Mesenchymal stem cell (in vitro differentiated cells and primary cell): ENCODE measurements around the gene TNNT2.

Source experiments
- DNase-seq: peaks from one replicate; pipeline ENCODE4 v3.0.0-alpha.2; 2013
- H2AFZ ChIP-seq: one replicate; pipeline ENCODE4 v1.6.1; 2013; ENCODE audit warnings: low read depth, mild to moderate bottlenecking, control low read depth, inconsistent platforms, low read length, moderate library complexity
- H2AK5ac ChIP-seq: 2 replicates; pipeline ENCODE4 v1.6.1; 2013; ENCODE audit warnings: low read length, moderate library complexity, mild to moderate bottlenecking, inconsistent platforms; ENCODE audit not compliant: severe bottlenecking
- H2BK120ac ChIP-seq: one replicate; pipeline ENCODE4 v1.6.1; 2013; ENCODE audit warnings: low read depth, mild to moderate bottlenecking, inconsistent platforms, low read length, moderate library complexity
- H2BK12ac ChIP-seq, 2 experiments: one replicate each; pipeline ENCODE4 v1.6.1; 2013; ENCODE audit warnings: inconsistent platforms in 2 of 2, low read length in 2 of 2, mild to moderate bottlenecking in 2 of 2, moderate library complexity in 2 of 2, control low read depth in 1 of 2
- H2BK15ac ChIP-seq: one replicate; pipeline ENCODE4 v1.6.1; 2013; ENCODE audit warnings: mild to moderate bottlenecking, low read depth, inconsistent platforms; ENCODE audit not compliant: poor library complexity, severe bottlenecking
- H2BK5ac ChIP-seq: 2 replicates; pipeline ENCODE4 v1.6.1; 2013; ENCODE audit warnings: low read depth, mild to moderate bottlenecking, low read length, control low read depth, inconsistent platforms; ENCODE audit not compliant: poor library complexity, severe bottlenecking
- H3K14ac ChIP-seq, 2 experiments: one replicate each; pipeline ENCODE4 v1.6.1; 2013; ENCODE audit warnings: inconsistent platforms in 2 of 2, low read length in 2 of 2, control low read depth in 1 of 2, mild to moderate bottlenecking in 1 of 2, moderate library complexity in 1 of 2
- H3K18ac ChIP-seq, 2 experiments: one replicate each; pipeline ENCODE4 v1.6.1; 2013; ENCODE audit warnings: inconsistent platforms in 2 of 2, low read length in 2 of 2, control low read depth in 1 of 2, low read depth in 1 of 2, mild to moderate bottlenecking in 1 of 2
- H3K23ac ChIP-seq, 2 experiments: one replicate each; pipeline ENCODE4 v1.6.1; 2013; ENCODE audit warnings: inconsistent platforms in 2 of 2, low read length in 2 of 2, mild to moderate bottlenecking in 2 of 2, moderate library complexity in 2 of 2, control low read depth in 1 of 2
- H3K27ac ChIP-seq: 2 replicates; pipeline ENCODE4 v1.5.1; 2013; ENCODE audit warnings: mild to moderate bottlenecking, moderate library complexity, low read length, control low read depth, inconsistent platforms; ENCODE audit not compliant: poor library complexity, severe bottlenecking
- H3K27me3 ChIP-seq, 2 experiments: 2 replicates each; pipeline versions ENCODE4 v1.6.1 to v1.7.0; 2013; ENCODE audit warnings: low read length in 2 of 2, mild to moderate bottlenecking in 2 of 2, moderate library complexity in 2 of 2, control low read depth in 1 of 2, inconsistent platforms in 1 of 2; ENCODE audit not compliant: control insufficient read depth in 1 of 2, insufficient read depth in 1 of 2
- H3K36me3 ChIP-seq, 2 experiments: 2 replicates each; pipeline versions ENCODE4 v1.6.1 to v1.7.0; 2013; ENCODE audit warnings: low read length in 2 of 2, control low read depth in 1 of 2, inconsistent platforms in 1 of 2, low read depth in 1 of 2, mild to moderate bottlenecking in 1 of 2; ENCODE audit not compliant: insufficient read depth in 2 of 2, control insufficient read depth in 1 of 2
- H3K4ac ChIP-seq, 2 experiments: one replicate each; pipeline ENCODE4 v1.6.1; 2013; ENCODE audit warnings: inconsistent platforms in 2 of 2, low read length in 2 of 2, mild to moderate bottlenecking in 2 of 2, moderate library complexity in 2 of 2, control low read depth in 1 of 2, low read depth in 1 of 2
- H3K4me1 ChIP-seq: 2 replicates; pipeline ENCODE4 v1.6.1; 2013; ENCODE audit warnings: low read depth, low read length, control low read depth; ENCODE audit not compliant: control insufficient read depth, insufficient read depth
- H3K4me2 ChIP-seq: 2 replicates; pipeline ENCODE4 v1.6.1; 2013; ENCODE audit warnings: low read length, mild to moderate bottlenecking, inconsistent platforms; ENCODE audit not compliant: poor library complexity, severe bottlenecking
- H3K4me3 ChIP-seq, 2 experiments: 2 replicates each; pipeline versions ENCODE4 v1.5.1 to v1.7.0; 2013; ENCODE audit warnings: low read length in 2 of 2, mild to moderate bottlenecking in 2 of 2, control low read depth in 1 of 2, low read depth in 1 of 2; ENCODE audit not compliant: insufficient read depth in 1 of 2
- H3K79me1 ChIP-seq: replicated peaks from 2 replicates; pipeline ENCODE4 v1.6.1; 2013; ENCODE audit warnings: mild to moderate bottlenecking, control low read depth, low read length, inconsistent platforms; ENCODE audit not compliant: poor library complexity, severe bottlenecking
- H3K9ac ChIP-seq: 2 replicates; pipeline ENCODE4 v1.7.0; 2013; ENCODE audit warnings: mild to moderate bottlenecking, low read length, moderate library complexity
- H3K9me3 ChIP-seq: 2 replicates; pipeline ENCODE4 v1.7.0; 2013; ENCODE audit warnings: mild to moderate bottlenecking, low read length; ENCODE audit not compliant: control insufficient read depth
- H4K8ac ChIP-seq: one replicate; pipeline ENCODE4 v1.6.1; 2013; ENCODE audit warnings: inconsistent platforms, mild to moderate bottlenecking, low read length, moderate library complexity
- H4K91ac ChIP-seq: one replicate; pipeline ENCODE4 v1.6.1; 2013; ENCODE audit warnings: mild to moderate bottlenecking, low read length, inconsistent platforms
- WGBS: methylation state at CpG from one replicate; pipeline ENCODE4 v1.1.7; 2013; ENCODE audit warnings: mixed read lengths; 5-methylcytosine and 5-hydroxymethylcytosine counted together

The TNNT2 gene

GRCh38 chr1:201321826-201322390, 55.6 kb downstream of the TNNT2 start:
- 81% methylated on average over 15 of the region's 15 CpGs for WGBS

GRCh38 chr1:201320168-201320788, 57.2 kb downstream of the TNNT2 start:
- Histone ChIP-seq H3K23ac (no peak overlapping the region), H3K4me2 (no peak overlapping the region), H3K14ac (no peak overlapping the region), H4K8ac (no peak overlapping the region), H2AFZ (no peak overlapping the region), H3K9me3 (peaks cover 3% of the 10 kb centered on the region), H3K4me1 (no peaks in the 10 kb centered on the region), H3K18ac (no peak overlapping the region), H3K36me3 (no peaks in the 10 kb centered on the region), H3K79me1 (no peaks in the 10 kb centered on the region), H3K4ac (no peak overlapping the region), H2AK5ac (no peak overlapping the region), H2BK5ac (no peak overlapping the region), H2BK15ac (no peak overlapping the region), H2BK120ac (no peak overlapping the region), H3K9ac (no peak overlapping the region), H2BK12ac (no peak overlapping the region), H3K27me3 (peaks cover 51 to 86% of the 10 kb centered on the region in 2 experiments), H3K4me3 (no peak overlapping the region), H3K27ac (no peak overlapping the region), H4K91ac (no peak overlapping the region)
- DNase-seq, result no peak
- 86% methylated on average over 11 of the region's 12 CpGs for WGBS

More at GRCh38 chr1:201321826-201322390, 55.6 kb downstream of the TNNT2 start:
- H3K4ac ChIP-seq, result no peak overlapping the region
- no peak overlapping the region for H3K27ac ChIP-seq
- no peak overlapping the region for H2BK12ac ChIP-seq
- no peak overlapping the region for H3K14ac ChIP-seq
- no peak overlapping the region for H2AK5ac ChIP-seq
- no peak for DNase-seq
- H3K18ac ChIP-seq, result no peak overlapping the region
- H3K27me3 ChIP-seq, result peaks cover 52 to 81% of the 10 kb centered on the region in 2 experiments
- no peak overlapping the region for H4K91ac ChIP-seq
- H3K4me3 ChIP-seq, result no peak overlapping the region
- H2BK120ac ChIP-seq, result no peak overlapping the region
- no peaks in the 10 kb centered on the region for H3K36me3 ChIP-seq
- H3K23ac ChIP-seq, result peak overlapping the region in 1 of 2 experiments; percentile 23
- H2BK15ac ChIP-seq, result no peak overlapping the region
- H3K4me2 ChIP-seq, result no peak overlapping the region
- H2AFZ ChIP-seq, result no peak overlapping the region
- H2BK5ac ChIP-seq, result no peak overlapping the region
- no peaks in the 10 kb centered on the region for H3K79me1 ChIP-seq
- H4K8ac ChIP-seq, result no peak overlapping the region
- no peaks in the 10 kb centered on the region for H3K9me3 ChIP-seq
- no peak overlapping the region for H3K9ac ChIP-seq
- no peaks in the 10 kb centered on the region for H3K4me1 ChIP-seq

- H3K9ac ChIP-seq, result no peak overlapping the region
- no peak overlapping the region for H2BK120ac ChIP-seq
- no peaks in the 10 kb centered on the region for H3K79me1 ChIP-seq
- H3K18ac ChIP-seq, result no peak overlapping the region
- no peak overlapping the region for H2BK12ac ChIP-seq
- H3K4me1 ChIP-seq, result no peaks in the 10 kb centered on the region
- no peak overlapping the region for H4K8ac ChIP-seq
- peaks cover 3% of the 10 kb centered on the region for H3K9me3 ChIP-seq
- H3K4me3 ChIP-seq, result no peak overlapping the region
- H3K27me3 ChIP-seq, result peaks cover 52 to 87% of the 10 kb centered on the region in 2 experiments
- H3K27ac ChIP-seq, result no peak overlapping the region
- H2AK5ac ChIP-seq, result no peak overlapping the region
- H3K23ac ChIP-seq, result no peak overlapping the region
- no peak overlapping the region for H2BK5ac ChIP-seq
- no peak overlapping the region for H2BK15ac ChIP-seq
- H3K4me2 ChIP-seq, result no peak overlapping the region
- 97% methylated on average over 6 of the region's 6 CpGs for WGBS
- no peak overlapping the region for H3K14ac ChIP-seq
- no peak overlapping the region for H3K4ac ChIP-seq
- no peak overlapping the region for H2AFZ ChIP-seq
- no peak overlapping the region for H4K91ac ChIP-seq
- no peak for DNase-seq
- no peaks in the 10 kb centered on the region for H3K36me3 ChIP-seq
These were observed 57.8 kb downstream of the TNNT2 start for GRCh38 chr1:201319631-201320030.

GRCh38 chr1:201318504-201319340, 58.8 kb downstream of the TNNT2 start:
- Histone ChIP-seq H3K4ac (no peak overlapping the region), H4K91ac (no peak overlapping the region), H2AFZ (no peak overlapping the region), H2BK120ac (no peak overlapping the region), H3K23ac (no peak overlapping the region), H3K79me1 (no peaks in the 10 kb centered on the region), H3K27me3 (peaks cover 45 to 85% of the 10 kb centered on the region in 2 experiments), H2BK15ac (no peak overlapping the region), H2BK12ac (no peak overlapping the region), H3K14ac (no peak overlapping the region), H2AK5ac (no peak overlapping the region), H3K4me1 (no peaks in the 10 kb centered on the region), H3K36me3 (no peaks in the 10 kb centered on the region), H2BK5ac (no peak overlapping the region), H3K4me3 (no peak overlapping the region), H3K9me3 (peaks cover 3% of the 10 kb centered on the region), H3K9ac (no peak overlapping the region), H3K27ac (no peak overlapping the region), H3K4me2 (no peak overlapping the region), H4K8ac (no peak overlapping the region), H3K18ac (no peak overlapping the region)
- no peak for DNase-seq
- WGBS, result 83% methylated on average over 13 of the region's 15 CpGs
